ENCODE data around the gene LRFN2. TPM values are rescaled to one million over a fixed set of nuclear protein-coding genes. Genes with fewer than 3 reads are reported as not detected.
A peak's percentile ranks its signal among the peaks of the same experiment; 100 is the strongest.

LRFN2 gene
- total and polyA plus RNA-seq, 2 of the 8 experiments (the other 6 are each of a cell fraction or from before 2014, with no cell fraction given), result 2.3 TPM

GRCh38 chr6:40584741-40585140, 2.4 kb downstream of the LRFN2 start:
- CTCF ChIA-PET (ENCODE audit: partially characterized antibody), result interaction anchor here (0.6 to 11.1 kb wide), 15 partner anchors 10 to 261 kb away, joined by 3 to 136 read pairs (median 4); no protein-coding TSS in a partner anchor
- TF ChIP-seq NRF1 (IDR thresholded peaks at IDR 0.05; ENCODE audit: low read depth, low read length), result no peak
- no peak for TF ChIP-seq POLR2AphosphoS5 (IDR thresholded peaks at IDR 0.05; ENCODE audit: low read depth, low read length)
- no peak for TF ChIP-seq SP1 (IDR thresholded peaks at IDR 0.05; ENCODE audit: low read depth, low read length)
- TF ChIP-seq YY1 (IDR thresholded peaks at IDR 0.05; ENCODE audit: low read depth, low read length), result no peak
- no peak for TF ChIP-seq SIX5 (IDR thresholded peaks at IDR 0.05; ENCODE audit: low read depth, low read length)
- no peak for TF ChIP-seq SP4 (IDR thresholded peaks at IDR 0.05; ENCODE audit: low read length)
- no peak for TF ChIP-seq KDM5A (IDR thresholded peaks at IDR 0.05; ENCODE audit: low read length)
- no peak for TF ChIP-seq SIN3A (conservative IDR thresholded peaks at IDR 0.05 in 1 of 2, IDR thresholded peaks at IDR 0.05 in 1 of 2; ENCODE audit: low read depth in 1 of 2, low read length in 2 of 2)
- TF ChIP-seq ATF2 (IDR thresholded peaks at IDR 0.05; ENCODE audit: low read length), result no peak
- TF ChIP-seq ZNF274 (IDR thresholded peaks at IDR 0.05; ENCODE audit: borderline replicate concordance, extremely low read depth, low read length), result no peak
- no peak for TF ChIP-seq POU5F1 (IDR thresholded peaks at IDR 0.05; ENCODE audit: low read depth, low read length)
- TF ChIP-seq BCL11A (IDR thresholded peaks at IDR 0.05; ENCODE audit: low read depth in 2 of 2, low read length in 2 of 2), result no peak

More at GRCh38 chr6:40584741-40585140, 2.4 kb downstream of the LRFN2 start:
- Histone ChIP-seq H3K4me1 (replicated peaks in 1 of 4; ENCODE audit: control insufficient read depth in 3 of 4, insufficient read depth in 4 of 4, low read length in 3 of 4) (peaks cover 13 to 24% (median 19%) of the 10 kb centered on the region in 4 experiments), H3K56ac (replicated peaks; ENCODE audit: insufficient read length, low read depth, low read length) (no peak overlapping the region), H4K5ac (ENCODE audit: insufficient read length, low read depth, low read length) (no peak overlapping the region), H3K23me2 (ENCODE audit: low read depth, low read length) (peaks cover 13% of the 10 kb centered on the region), H3K4me2 (ENCODE audit: insufficient read depth in 1 of 2, low read depth in 2 of 2, low read length in 2 of 2) (peak overlapping the region; percentile 88 to 94; a peak in 2 of 4 replicates), H2BK5ac (ENCODE audit: low read depth, low read length) (0 out of 2 replicates have a peak overlapping the region, but pooled peaks have one; percentile 56), H3K14ac (ENCODE audit: insufficient read length) (no peak overlapping the region), H3K27ac (ENCODE audit: low read depth, low read length) (no peak overlapping the region), H3K4ac (replicated peaks; ENCODE audit: insufficient read length, low read depth, low read length) (no peak overlapping the region), H2BK120ac (replicated peaks; ENCODE audit: low read depth, low read length) (no peak overlapping the region), H2AFZ (ENCODE audit: low read length) (no peak overlapping the region), H4K91ac (replicated peaks; ENCODE audit: insufficient read length, low read length) (no peak overlapping the region), H4K8ac (ENCODE audit: extremely low read depth, insufficient read depth, low read length) (no peak overlapping the region), H3K9ac (replicated peaks in 1 of 4; ENCODE audit: extremely low read depth in 1 of 4, low read depth in 3 of 4, low read length in 3 of 4) (no peak overlapping the region), H2BK12ac (ENCODE audit: low read depth, low read length) (0 out of 2 replicates have a peak overlapping the region, but pooled peaks have one; percentile 85), H2BK15ac (ENCODE audit: low read length) (peak overlapping the region; percentile 96; the same call in 1 of the 2 replicates), H2BK20ac (ENCODE audit: low read length) (0 out of 2 replicates have a peak overlapping the region, but pooled peaks have one; percentile 69), H3K23ac (ENCODE audit: insufficient read length) (no peak overlapping the region), H3K27me3 (replicated peaks in 1 of 4; ENCODE audit: control insufficient read depth in 3 of 4, extremely low read depth in 1 of 4, insufficient read depth in 3 of 4, low read length in 3 of 4) (peaks cover 3 to 23% (median 19%) of the 10 kb centered on the region in 4 experiments; a peak in 6 of 7 replicates), H3K36me3 (ENCODE audit: control insufficient read depth in 2 of 4, insufficient read depth in 4 of 4, low read length in 3 of 4) (no peaks in the 10 kb centered on the region), H3K9me3 (ENCODE audit: insufficient read depth in 2 of 2, low read depth in 1 of 2, low read length in 1 of 2) (no peaks in the 10 kb centered on the region), H2AK5ac (ENCODE audit: low read depth, low read length) (0 out of 2 replicates have a peak overlapping the region, but pooled peaks have one; percentile 43), H3K79me2 (ENCODE audit: control insufficient read depth in 1 of 2, insufficient read depth in 2 of 2, low read length in 2 of 2) (no peaks in the 10 kb centered on the region), H4K20me1 (replicated peaks in 1 of 2; ENCODE audit: control insufficient read depth in 1 of 2, insufficient read depth in 2 of 2, low read length in 2 of 2) (no peaks in the 10 kb centered on the region), H3K4me3 (ENCODE audit: extremely low read depth in 1 of 4, insufficient read depth in 2 of 4, low read depth in 3 of 4, low read length in 4 of 4) (no peak overlapping the region; a peak in 1 of 8 replicates), H3K18ac (ENCODE audit: extremely low read depth, low read length) (peak overlapping the region; percentile 81), H3K79me1 (ENCODE audit: low read depth, low read length) (no peaks in the 10 kb centered on the region)
- 82% methylated on average over 2 of the region's 2 CpGs; no CpG with 5 or more reads in 1 of the 2 experiments for WGBS, 2 experiments (ENCODE audit: extremely low coverage in 1 of 2, insufficient coverage in 1 of 2, insufficient read length in 1 of 2, insufficient replicate concordance in 2 of 2, low coverage in 1 of 2, low lambda C conversion rate in 2 of 2, missing lambda C conversion rate in 1 of 2)
- FAIRE-seq (no peak), DNase-seq (ENCODE audit: low read depth in 1 of 2, low spot score in 2 of 2) (no peak)
- POLR2A ChIA-PET (ENCODE audit: partially characterized antibody), result interaction anchor here (0.8 to 1.3 kb wide), 3 partner anchors 9 to 44 kb away, joined by 3 to 5 read pairs (median 4); no protein-coding TSS in a partner anchor

All from H1 (cell line).